OCI-LY3 (cell line): ENCODE measurements around the gene TTC9C.
"Not testable (repeated sequence)": the region's sequence is repeated elsewhere in the genome, so short reads cannot be mapped to it uniquely, and the experiment has no call there.

ENCODE experiments used
- H2AFZ ChIP-seq: fragments of 200-600, 300-600 bp; shearing (Covaris generic); 2 replicates; pipeline ENCODE4 v1.6.0; 2014; ENCODE audit warnings: antibody characterized with exemption, low read depth, low read length
- H3K27ac ChIP-seq: fragments of 200-600, 300-600 bp; sonication (generic); 2 replicates; pipeline ENCODE4 v1.5.1; 2014; ENCODE audit warnings: mild to moderate bottlenecking, low read length, moderate library complexity, mixed read lengths
- H3K27me3 ChIP-seq: fragments of 200-600, 300-600 bp; sonication (generic); 2 replicates; pipeline ENCODE4 v1.6.1; 2014; ENCODE audit warnings: low read depth, low read length, mixed read lengths
- H3K36me3 ChIP-seq: fragments of 200-600, 300-600 bp; sonication (generic); replicated peaks from 2 replicates; pipeline ENCODE3; 2014; ENCODE audit warnings: low read depth, low read length, mixed read lengths
- H3K4me1 ChIP-seq: fragments of 300-600, 200-600 bp; sonication (generic); 2 replicates; pipeline ENCODE4 v1.6.1; 2014; ENCODE audit warnings: low read length, mixed read lengths
- H3K4me2 ChIP-seq: fragments of 200-600, 300-600 bp; sonication (generic); 2 replicates; pipeline ENCODE4 v1.6.1; 2014; ENCODE audit warnings: low read length, mixed read lengths
- H3K4me3 ChIP-seq: fragments of 300-600, 200-600 bp; sonication (generic); 2 replicates; pipeline ENCODE4 v1.5.1; 2014; ENCODE audit warnings: antibody characterized with exemption, mild to moderate bottlenecking, low read length, moderate library complexity
- H3K79me2 ChIP-seq: fragments of 300-600, 200-600 bp; shearing (Covaris generic); 2 replicates; pipeline ENCODE4 v1.6.1; 2014; ENCODE audit warnings: mild to moderate bottlenecking, low read length, mixed read lengths
- H3K9ac ChIP-seq: fragments of 300-600, 200-600 bp; shearing (Covaris generic); 2 replicates; pipeline ENCODE4 v1.6.0; 2014; ENCODE audit warnings: mild to moderate bottlenecking, low read length, moderate library complexity
- H3K9me3 ChIP-seq: fragments of 200-600, 300-600 bp; shearing (Covaris generic); 2 replicates; pipeline ENCODE4 v1.6.1; 2014; ENCODE audit warnings: low read length, mixed read lengths; ENCODE audit not compliant: insufficient read depth
- H4K20me1 ChIP-seq: fragments of 200-600, 300-600 bp; sonication (generic); 2 replicates; pipeline ENCODE4 v1.6.1; 2016; ENCODE audit warnings: low read length, mixed read lengths; ENCODE audit not compliant: insufficient read depth
- EZH2phosphoT487 ChIP-seq: fragments of 200-600 bp; shearing (Covaris generic); IDR thresholded peaks from 2 replicates; pipeline ENCODE4 v1.6.1; 2018; ENCODE audit warnings: antibody characterized with exemption, mixed run types, low read depth
- TF ChIP-seq, protein P1 (sequence below): fragments of 200-600, 300-600 bp; sonication (generic); IDR thresholded peaks from 2 replicates; pipeline ENCODE4 v1.5.1; 2014; ENCODE audit warnings: antibody characterized with exemption, low read length, low read depth

TTC9C gene

DNA sequence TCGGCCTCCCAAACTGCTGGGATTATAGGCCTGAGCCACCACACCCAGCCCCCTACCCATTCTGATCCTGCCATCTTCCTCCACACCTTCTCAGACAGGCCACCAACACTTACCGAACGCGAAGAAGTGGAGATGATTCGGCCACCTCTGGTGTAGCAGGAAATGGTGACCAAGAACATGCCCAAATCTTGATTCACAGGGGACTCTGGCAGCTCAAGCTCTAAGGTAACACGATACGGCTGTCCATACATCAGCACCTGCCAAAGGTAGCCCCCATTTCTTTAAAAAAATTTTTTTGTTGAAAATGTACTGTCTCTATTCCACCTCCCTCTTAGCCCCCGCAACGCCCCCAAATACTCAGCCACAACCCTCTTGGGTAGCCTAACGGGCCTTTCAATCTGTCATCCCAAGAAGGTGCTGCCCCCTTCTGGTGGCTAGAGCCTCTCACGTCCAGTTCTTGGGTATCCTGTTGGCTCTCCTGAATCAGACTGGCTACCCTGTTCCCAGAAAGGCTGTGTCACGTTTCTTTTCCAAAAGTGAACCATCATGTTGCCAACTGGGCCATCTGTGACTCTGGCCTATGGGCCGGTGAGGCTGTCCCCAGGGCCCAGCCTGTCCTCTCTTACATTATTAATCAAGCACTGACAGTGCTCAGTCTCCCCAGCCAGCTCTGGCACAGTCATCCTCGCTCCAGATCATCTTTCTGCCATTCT lies 33.7 kb upstream of the TTC9C start:
- H3K27ac ChIP-seq = no peak overlapping the region
- TF ChIP-seq EZH2phosphoT487 = no peak
- TF ChIP-seq, protein P1, sequence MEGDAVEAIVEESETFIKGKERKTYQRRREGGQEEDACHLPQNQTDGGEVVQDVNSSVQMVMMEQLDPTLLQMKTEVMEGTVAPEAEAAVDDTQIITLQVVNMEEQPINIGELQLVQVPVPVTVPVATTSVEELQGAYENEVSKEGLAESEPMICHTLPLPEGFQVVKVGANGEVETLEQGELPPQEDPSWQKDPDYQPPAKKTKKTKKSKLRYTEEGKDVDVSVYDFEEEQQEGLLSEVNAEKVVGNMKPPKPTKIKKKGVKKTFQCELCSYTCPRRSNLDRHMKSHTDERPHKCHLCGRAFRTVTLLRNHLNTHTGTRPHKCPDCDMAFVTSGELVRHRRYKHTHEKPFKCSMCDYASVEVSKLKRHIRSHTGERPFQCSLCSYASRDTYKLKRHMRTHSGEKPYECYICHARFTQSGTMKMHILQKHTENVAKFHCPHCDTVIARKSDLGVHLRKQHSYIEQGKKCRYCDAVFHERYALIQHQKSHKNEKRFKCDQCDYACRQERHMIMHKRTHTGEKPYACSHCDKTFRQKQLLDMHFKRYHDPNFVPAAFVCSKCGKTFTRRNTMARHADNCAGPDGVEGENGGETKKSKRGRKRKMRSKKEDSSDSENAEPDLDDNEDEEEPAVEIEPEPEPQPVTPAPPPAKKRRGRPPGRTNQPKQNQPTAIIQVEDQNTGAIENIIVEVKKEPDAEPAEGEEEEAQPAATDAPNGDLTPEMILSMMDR = peak; percentile 97
- no peak overlapping the region for H3K9ac ChIP-seq
- H3K36me3 ChIP-seq = peaks cover 27% of the 10 kb centered on the region
- no peaks in the 10 kb centered on the region for H3K79me2 ChIP-seq
- H3K4me1 ChIP-seq = no peaks in the 10 kb centered on the region
- H2AFZ ChIP-seq = no peak overlapping the region
- no peak overlapping the region for H3K4me2 ChIP-seq
- H3K9me3 ChIP-seq = no peaks in the 10 kb centered on the region
- no peaks in the 10 kb centered on the region for H4K20me1 ChIP-seq
- H3K27me3 ChIP-seq = no peaks in the 10 kb centered on the region
- H3K4me3 ChIP-seq = no peak overlapping the region

DNA sequence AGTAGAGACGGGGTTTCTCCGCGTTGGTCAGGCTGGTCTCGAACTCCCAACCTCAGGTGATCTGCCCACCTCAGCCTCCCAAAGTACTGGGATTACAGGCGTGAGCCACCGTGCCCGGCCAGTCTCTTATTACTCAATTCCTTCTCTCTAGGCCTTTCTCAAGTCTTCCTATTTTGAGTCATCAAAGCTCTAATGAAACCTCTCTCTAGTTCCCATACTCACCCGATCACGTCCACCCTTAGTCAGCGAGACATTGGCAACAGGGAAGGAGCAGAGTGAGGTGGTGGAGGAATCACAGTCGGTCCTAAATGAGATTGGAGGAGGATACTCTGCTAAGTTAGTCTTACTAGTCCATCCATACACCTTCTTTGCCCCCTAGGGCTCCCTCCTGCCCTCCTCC lies 26.0 kb upstream of the TTC9C start:
- Histone ChIP-seq H3K4me1 (peaks cover 21% of the 10 kb centered on the region), H3K9ac (no peak overlapping the region), H3K27ac (peak overlapping the region; percentile 19; the same call in 1 of the 2 replicates), H2AFZ (no peak overlapping the region), H3K79me2 (peaks cover 10% of the 10 kb centered on the region), H3K4me3 (no peak overlapping the region), H3K36me3 (peaks cover 36% of the 10 kb centered on the region), H3K27me3 (no peaks in the 10 kb centered on the region), H3K9me3 (no peaks in the 10 kb centered on the region), H4K20me1 (no peaks in the 10 kb centered on the region), H3K4me2 (peak overlapping the region; percentile 20; the same call in 1 of the 2 replicates)
- no peak for TF ChIP-seq EZH2phosphoT487

DNA sequence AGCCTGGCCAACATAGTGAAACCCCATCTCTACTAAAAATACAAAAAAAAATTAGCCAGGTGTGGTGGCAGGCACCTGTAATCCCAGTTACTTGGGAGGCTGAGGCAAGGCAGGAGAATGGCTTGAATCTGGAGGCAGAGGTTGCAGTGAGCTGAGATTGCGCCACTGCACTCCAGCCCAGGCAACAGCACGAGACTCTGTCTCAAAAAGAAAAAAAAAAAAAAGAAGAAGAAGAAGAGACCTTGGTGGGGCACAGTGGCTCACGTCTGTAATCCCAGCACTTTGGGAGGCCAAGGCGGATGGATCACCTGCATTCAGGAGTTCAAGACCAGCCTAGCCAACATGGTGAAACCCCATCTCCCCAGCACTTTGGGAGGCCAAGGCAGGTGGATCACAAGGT lies 24.4 kb upstream of the TTC9C start:
- H3K4me2 ChIP-seq, H4K20me1 ChIP-seq, H3K27ac ChIP-seq, H3K9ac ChIP-seq, H3K27me3 ChIP-seq, H3K9me3 ChIP-seq, H3K4me3 ChIP-seq, H2AFZ ChIP-seq: not testable (repeated sequence)
- H3K79me2 ChIP-seq = peaks cover 10% of the 10 kb centered on the region
- peaks cover 47% of the 10 kb centered on the region for H3K36me3 ChIP-seq
- peaks cover 27% of the 10 kb centered on the region for H3K4me1 ChIP-seq

DNA sequence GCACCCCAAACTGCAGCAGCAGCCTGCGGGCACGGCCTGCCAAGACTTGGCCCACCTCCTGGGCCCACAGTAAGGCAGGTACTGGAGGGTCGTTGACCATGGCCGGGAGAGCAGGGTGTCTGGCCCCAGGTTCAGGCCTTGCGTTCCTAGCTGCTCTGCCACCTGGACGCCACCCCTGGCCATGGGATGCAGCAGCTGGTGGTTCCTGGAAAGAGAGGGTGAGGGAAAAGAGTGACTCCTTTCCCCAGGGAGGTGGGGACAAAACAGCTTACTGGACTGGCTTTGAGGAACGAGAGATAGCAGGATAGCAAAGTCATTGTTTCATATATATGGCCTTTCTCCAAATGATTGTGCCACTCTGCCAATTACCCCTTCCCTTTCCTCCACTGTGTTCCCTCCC lies 22.9 kb upstream of the TTC9C start:
- H4K20me1 ChIP-seq = no peaks in the 10 kb centered on the region
- TF ChIP-seq EZH2phosphoT487 = no peak
- TF ChIP-seq, protein P1 = no peak
- H3K79me2 ChIP-seq = peaks cover 10% of the 10 kb centered on the region
- peak overlapping the region; percentile 76 for H3K9ac ChIP-seq
- peak overlapping the region; percentile 40 for H3K27ac ChIP-seq
- peak overlapping the region; percentile 84 for H3K4me3 ChIP-seq
- no peak overlapping the region for H2AFZ ChIP-seq
- H3K36me3 ChIP-seq = peaks cover 50% of the 10 kb centered on the region
- H3K9me3 ChIP-seq = no peaks in the 10 kb centered on the region
- peaks cover 38% of the 10 kb centered on the region for H3K4me1 ChIP-seq
- peak overlapping the region; percentile 99 for H3K4me2 ChIP-seq
- H3K27me3 ChIP-seq = no peaks in the 10 kb centered on the region
